AG09309 (cell line): Measurements from ENCODE around the gene CCPG1.

Source experiments
- DNase-seq: peaks from one replicate; pipeline ENCODE4 v3.0.0-alpha.2; 2010; ENCODE audit warnings: low read depth
- H3K4me3 ChIP-seq: 2 replicates; pipeline ENCODE4 v1.5.1; 2011; ENCODE audit warnings: mild to moderate bottlenecking, low read depth, low read length, moderate library complexity; ENCODE audit not compliant: control insufficient read depth
- CTCF ChIP-seq: IDR thresholded peaks from 2 replicates; pipeline ENCODE4 v1.5.1; 2011; ENCODE audit warnings: mild to moderate bottlenecking, low read depth, low read length, inconsistent platforms; ENCODE audit not compliant: insufficient read depth, control insufficient read depth; ENCODE audit errors: missing control alignments

Gene CCPG1

GRCh38 chr15:55381595-55381994, 26.6 kb downstream of the CCPG1 start:
- TF ChIP-seq CTCF: no peak
- no peak for DNase-seq
- H3K4me3 ChIP-seq: no peak overlapping the region

GRCh38 chr15:55379095-55379494, 29.1 kb downstream of the CCPG1 start:
- H3K4me3 ChIP-seq: no peak overlapping the region
- no peak for TF ChIP-seq CTCF
- DNase-seq: no peak

GRCh38 chr15:55372701-55373440, 35.3 kb downstream of the CCPG1 start:
- no peak for TF ChIP-seq CTCF
- no peak overlapping the region for H3K4me3 ChIP-seq
- DNase-seq: no peak

- no peak overlapping the region for H3K4me3 ChIP-seq
- no peak for TF ChIP-seq CTCF
- no peak for DNase-seq
Measured at GRCh38 chr15:55366981-55367380, 41.2 kb downstream of the CCPG1 start.

- no peak overlapping the region for H3K4me3 ChIP-seq
- no peak for DNase-seq
- TF ChIP-seq CTCF: no peak
Measured at GRCh38 chr15:55362641-55363040, 45.5 kb downstream of the CCPG1 start.

- TF ChIP-seq CTCF: no peak
- no peak for DNase-seq
Measured at GRCh38 chr15:55361048-55361447, 47.1 kb downstream of the CCPG1 start.

More at GRCh38 chr15:55361048-55361447, 47.1 kb downstream of the CCPG1 start:
- no peak overlapping the region for H3K4me3 ChIP-seq
